IPS-NIHi7 (cell line): ENCODE measurements around the gene FAT3.

Experiments used
- DNase-seq: peaks from one replicate; pipeline ENCODE4 v3.0.0; 2012; ENCODE audit warnings: mixed read lengths; ENCODE audit errors: extremely low spot score

FAT3 gene

GRCh38 chr11:92224407-92225124 is at the start of gene FAT3:
Gene FAT3 (plus strand): TSS chr11:92224818. CDS start chr11:92352113, 127,295 bp downstream.
- DNase-seq = peak; percentile 54

- no peak for DNase-seq
These were observed 45.5 kb upstream of the FAT3 start for GRCh38 chr11:92179017-92179670.

GRCh38 chr11:92180226-92180625 is 44.4 kb upstream of the FAT3 start:
- DNase-seq = no peak

GRCh38 chr11:92180664-92181251 is 43.9 kb upstream of the FAT3 start:
- no peak for DNase-seq

- no peak for DNase-seq
These were observed 33.9 kb upstream of the FAT3 start for GRCh38 chr11:92190535-92191206.

- no peak for DNase-seq
These were observed 32.5 kb upstream of the FAT3 start for GRCh38 chr11:92192141-92192540.

- no peak for DNase-seq
These were observed 26.4 kb upstream of the FAT3 start for GRCh38 chr11:92198268-92198667.

- DNase-seq = no peak
These were observed 24.6 kb upstream of the FAT3 start for GRCh38 chr11:92199991-92200390.

GRCh38 chr11:92204731-92205130 is 19.9 kb upstream of the FAT3 start:
- DNase-seq = no peak

- no peak for DNase-seq
These were observed 18.2 kb upstream of the FAT3 start for GRCh38 chr11:92206441-92206840.

GRCh38 chr11:92211576-92212167 is 12.9 kb upstream of the FAT3 start:
- DNase-seq = peak; percentile 52

- DNase-seq = no peak
These were observed 12.1 kb upstream of the FAT3 start for GRCh38 chr11:92212530-92212929.

- no peak for DNase-seq
These were observed 7.8 kb upstream of the FAT3 start for GRCh38 chr11:92216789-92217188.

GRCh38 chr11:92219476-92219875 is 5.1 kb upstream of the FAT3 start:
- DNase-seq = no peak

- no peak for DNase-seq
These were observed 1.9 kb upstream of the FAT3 start for GRCh38 chr11:92222701-92223100.

- no peak for DNase-seq
These were observed 588 bp upstream of the FAT3 start for GRCh38 chr11:92224054-92224406.

- DNase-seq = peak; percentile 14
These were observed 528 bp downstream of the FAT3 start for GRCh38 chr11:92225125-92225567.

- peak; percentile 19 for DNase-seq
These were observed 1.1 kb downstream of the FAT3 start for GRCh38 chr11:92225568-92226330.

GRCh38 chr11:92226331-92227229 is 2.0 kb downstream of the FAT3 start:
- DNase-seq = peak; percentile 67

- DNase-seq = peak; percentile 26
These were observed 2.7 kb downstream of the FAT3 start for GRCh38 chr11:92227230-92227814.
